SIG-M5 treated with dmso at 0.1 percent for 504 hours (cell line): ENCODE data around the gene AURKA.
A peak's percentile ranks its signal among the peaks of the same experiment; 100 is the strongest.
"Not testable (repeated sequence)": the region's sequence is repeated elsewhere in the genome, so short reads cannot be mapped to it uniquely, and the experiment has no call there.

Source experiments
- DNase-seq: peaks from one replicate; lab custom pipeline; 2025; ENCODE audit not compliant: unreplicated experiment; lab: John Stamatoyannopoulos, UW

Gene AURKA

GRCh38 chr20:56422076-56422823 is 30.2 kb upstream of the AURKA start:
- DNase-seq = peak; percentile 74

- no peak for DNase-seq
Measured at GRCh38 chr20:56420940-56421688, 29.1 kb upstream of the AURKA start.

GRCh38 chr20:56420028-56420427 is 28.0 kb upstream of the AURKA start:
- DNase-seq = no peak

GRCh38 chr20:56418385-56418861 is 26.4 kb upstream of the AURKA start:
- no peak for DNase-seq

GRCh38 chr20:56417911-56418310 is 25.9 kb upstream of the AURKA start:
- DNase-seq = no peak

GRCh38 chr20:56417402-56417801 is 25.4 kb upstream of the AURKA start:
- no peak for DNase-seq

GRCh38 chr20:56414842-56415765 is 23.1 kb upstream of the AURKA start:
- no peak for DNase-seq

- DNase-seq = no peak
Measured at GRCh38 chr20:56412949-56413348, 20.9 kb upstream of the AURKA start.

GRCh38 chr20:56412473-56412790 is 20.4 kb upstream of the AURKA start:
- DNase-seq = no peak

- DNase-seq = peak; percentile 93
Measured at GRCh38 chr20:56411759-56412472, 19.9 kb upstream of the AURKA start, which contains the start of gene CASS4. CASS4 (plus strand) TSS chr20:56412260; CDS start chr20:56412459, 199 bp downstream.

- not testable (repeated sequence) for DNase-seq
Measured at GRCh38 chr20:56411287-56411686, 19.3 kb upstream of the AURKA start.

- DNase-seq = no peak
Measured at GRCh38 chr20:56409956-56410355, 17.9 kb upstream of the AURKA start.

GRCh38 chr20:56409521-56409920 is 17.5 kb upstream of the AURKA start:
- DNase-seq = peak; percentile 79

GRCh38 chr20:56406910-56407309 is 14.9 kb upstream of the AURKA start:
- no peak for DNase-seq

GRCh38 chr20:56405356-56405755 is 13.3 kb upstream of the AURKA start:
- peak; percentile 17 for DNase-seq

- DNase-seq = no peak
Measured at GRCh38 chr20:56403465-56403864, 11.4 kb upstream of the AURKA start.

GRCh38 chr20:56400001-56400640 is 8.1 kb upstream of the AURKA start:
- DNase-seq = peak; percentile 76

- DNase-seq = no peak
Measured at GRCh38 chr20:56395166-56395565, 3.2 kb upstream of the AURKA start.

- DNase-seq = no peak
Measured at GRCh38 chr20:56393653-56394052, 1.6 kb upstream of the AURKA start.

GRCh38 chr20:56392881-56393482 is 967 bp upstream of the AURKA start:
- DNase-seq = peak; percentile 15
